SK-N-MC (cell line): ENCODE data around the gene ATP2B2.

ENCODE experiments used
- DNase-seq: peaks from one replicate; pipeline ENCODE4 v3.0.0-alpha.2; 2011; ENCODE audit warnings: low read depth, low spot score
- H3K27ac ChIP-seq: fragments of 200-600 bp; sonication (generic); 2 replicates; pipeline ENCODE4 v1.5.1; 2016; ENCODE audit warnings: mixed run types
- H3K36me3 ChIP-seq: fragments of 200-600 bp; sonication (generic); 2 replicates; pipeline ENCODE4 v1.6.1; 2017; ENCODE audit warnings: antibody characterized with exemption, low read length, mixed read lengths; ENCODE audit not compliant: insufficient read depth
- H3K4me3 ChIP-seq: fragments of 200-600 bp; sonication (generic); 2 replicates; pipeline ENCODE4 v1.5.1; 2016
- H3K9ac ChIP-seq: fragments of 200-600 bp; sonication (generic); 2 replicates; pipeline ENCODE4 v1.8.0; 2017; ENCODE audit warnings: mixed run types, mixed read lengths; ENCODE audit not compliant: insufficient read length
- H3K9me3 ChIP-seq: fragments of 200-600 bp; sonication (generic); 2 replicates; pipeline ENCODE4 v1.6.1; 2017; ENCODE audit warnings: low read depth, mild to moderate bottlenecking, antibody characterized with exemption, low read length, moderate library complexity, mixed read lengths
- EZH2 ChIP-seq: fragments of 200-600 bp; sonication (generic); IDR thresholded peaks from one replicate; pipeline ENCODE4 v1.6.1; 2017; ENCODE audit warnings: antibody characterized with exemption
- FOXP2 ChIP-seq: optimal IDR thresholded peaks from 2 replicates; pipeline ENCODE3; 2011; ENCODE audit warnings: mild to moderate bottlenecking, moderate library complexity; ENCODE audit not compliant: insufficient read depth; ENCODE audit errors: extremely low read length, control extremely low read depth
- POLR2AphosphoS5 ChIP-seq: IDR thresholded peaks from 2 replicates; pipeline ENCODE4 v1.6.1; 2012; ENCODE audit warnings: mild to moderate bottlenecking, low read depth, low read length, borderline replicate concordance

The ATP2B2 gene

GRCh38 chr3:10505050-10505790 is at the start of gene ATP2B2:
TSS of gene ATP2B2 (minus strand) at chr3:10505586. CDS start at chr3:10449543, 56,043 bp downstream.
- TF ChIP-seq POLR2AphosphoS5 (no peak), EZH2 (no peak), FOXP2 (no peak)
- DNase-seq: no peak
- H3K4me3 ChIP-seq: no peak within 1 kb of the TSS
- H3K27ac ChIP-seq: no peak within 1 kb of the TSS
- H3K9ac ChIP-seq: no peak within 1 kb of the TSS
- H3K9me3 ChIP-seq: no peaks in the 10 kb centered on the region
- no peaks in the 10 kb centered on the region for H3K36me3 ChIP-seq

- TF ChIP-seq EZH2: no peak
- no peak for TF ChIP-seq POLR2AphosphoS5
- no peak for TF ChIP-seq FOXP2
- no peak for DNase-seq
- no peak overlapping the region for H3K27ac ChIP-seq
- no peak overlapping the region for H3K4me3 ChIP-seq
- no peaks in the 10 kb centered on the region for H3K9me3 ChIP-seq
- H3K36me3 ChIP-seq: no peaks in the 10 kb centered on the region
- no peak overlapping the region for H3K9ac ChIP-seq
Measured at GRCh38 chr3:10554746-10555145, 49.4 kb upstream of the ATP2B2 start.

- H3K27ac ChIP-seq: no peak overlapping the region
- H3K4me3 ChIP-seq: no peak overlapping the region
- no peaks in the 10 kb centered on the region for H3K9me3 ChIP-seq
- no peak overlapping the region for H3K9ac ChIP-seq
- no peaks in the 10 kb centered on the region for H3K36me3 ChIP-seq
- TF ChIP-seq FOXP2: no peak
- no peak for DNase-seq
Measured at GRCh38 chr3:10554236-10554611, 48.8 kb upstream of the ATP2B2 start.

GRCh38 chr3:10553591-10554235 is 48.3 kb upstream of the ATP2B2 start:
- Histone ChIP-seq H3K36me3 (no peaks in the 10 kb centered on the region), H3K4me3 (no peak overlapping the region), H3K9ac (no peak overlapping the region), H3K9me3 (no peaks in the 10 kb centered on the region), H3K27ac (no peak overlapping the region)
- no peak for DNase-seq
- TF ChIP-seq FOXP2: no peak
- TF ChIP-seq EZH2: no peak
- no peak for TF ChIP-seq POLR2AphosphoS5

- Histone ChIP-seq H3K36me3 (no peaks in the 10 kb centered on the region), H3K4me3 (no peak overlapping the region), H3K9ac (no peak overlapping the region), H3K27ac (no peak overlapping the region), H3K9me3 (no peaks in the 10 kb centered on the region)
- no peak for DNase-seq
- TF ChIP-seq EZH2: no peak
- no peak for TF ChIP-seq POLR2AphosphoS5
- TF ChIP-seq FOXP2: no peak
Measured at GRCh38 chr3:10552631-10552943, 47.2 kb upstream of the ATP2B2 start.

- TF ChIP-seq EZH2: no peak
- TF ChIP-seq POLR2AphosphoS5: no peak
- TF ChIP-seq FOXP2: no peak
- Histone ChIP-seq H3K9ac (no peak overlapping the region), H3K4me3 (no peak overlapping the region), H3K27ac (no peak overlapping the region), H3K9me3 (no peaks in the 10 kb centered on the region), H3K36me3 (no peaks in the 10 kb centered on the region)
- DNase-seq: no peak
Measured at GRCh38 chr3:10551821-10552630, 46.6 kb upstream of the ATP2B2 start.

- H3K9me3 ChIP-seq: no peaks in the 10 kb centered on the region
- H3K36me3 ChIP-seq: no peaks in the 10 kb centered on the region
- TF ChIP-seq POLR2AphosphoS5: no peak
- DNase-seq: no peak
- H3K27ac ChIP-seq: no peak overlapping the region
- H3K4me3 ChIP-seq: no peak overlapping the region
- no peak overlapping the region for H3K9ac ChIP-seq
Measured at GRCh38 chr3:10551139-10551538, 45.8 kb upstream of the ATP2B2 start.

- no peak overlapping the region for H3K9ac ChIP-seq
- no peaks in the 10 kb centered on the region for H3K9me3 ChIP-seq
- TF ChIP-seq EZH2: no peak
- no peak for TF ChIP-seq FOXP2
- no peak for TF ChIP-seq POLR2AphosphoS5
- H3K27ac ChIP-seq: no peak overlapping the region
- H3K4me3 ChIP-seq: no peak overlapping the region
- no peak for DNase-seq
- H3K36me3 ChIP-seq: no peaks in the 10 kb centered on the region
Measured at GRCh38 chr3:10550705-10551104, 45.3 kb upstream of the ATP2B2 start.

GRCh38 chr3:10549617-10550230 is 44.3 kb upstream of the ATP2B2 start:
- DNase-seq: no peak
- H3K4me3 ChIP-seq: no peak overlapping the region
- no peaks in the 10 kb centered on the region for H3K9me3 ChIP-seq
- TF ChIP-seq POLR2AphosphoS5 (no peak), FOXP2 (no peak), EZH2 (no peak)
- H3K27ac ChIP-seq: no peak overlapping the region
- no peak overlapping the region for H3K9ac ChIP-seq
- H3K36me3 ChIP-seq: no peaks in the 10 kb centered on the region
